HCT116 (cell line): ENCODE results near the gene NDUFS2. TPM values are rescaled to one million over a fixed set of nuclear protein-coding genes. Genes with fewer than 3 reads are reported as not detected.
"Not testable (repeated sequence)": the region's sequence is repeated elsewhere in the genome, so short reads cannot be mapped to it uniquely, and the experiment has no call there.

Experiments
- ATAC-seq: fragments of 200-7000 bp; cut with Tn5 transposase; 2 replicates; pipeline ENCODE4 v1.9.1; 2020; ENCODE audit warnings: mild to moderate bottlenecking, moderate library complexity
- BruUV-seq: library from RNA; stranded (reverse); fragments of 400-500 nt; replicated peaks from 2 replicates; lab custom pipeline; 2021; lab: Mats Ljungman, UMichigan
- CTCF ChIA-PET: fragments of 300-600 bp; sonication (Branson Sonifier 250); formaldehyde crosslinking; loops from one replicate; lab custom pipeline; 2021; ENCODE audit warnings: antibody characterized with exemption; lab: Charles Lee
- POLR2A ChIA-PET: fragments of 300-600, 350-600 bp; sonication (Branson Sonifier 250); formaldehyde crosslinking; loops from one replicate; lab custom pipeline; 2021; ENCODE audit warnings: antibody characterized with exemption; lab: Charles Lee
- RAD21 ChIA-PET, 2 experiments: fragments of 300-600 bp; sonication (Branson Sonifier 250); formaldehyde crosslinking; loops; one replicate each; lab custom pipeline; 2023; ENCODE audit warnings: low total read pairs in 2 of 2; ENCODE audit not compliant: uncharacterized antibody in 2 of 2, unreplicated experiment in 2 of 2, low non-redundant PET in 1 of 2; lab: Charles Lee
- DNase-seq: peaks from one replicate; pipeline ENCODE4 v3.0.0-alpha.2; 2010; ENCODE audit warnings: low read depth, low spot score
- H2AFZ ChIP-seq: fragments of 200-600 bp; shearing (Covaris generic), sonication (generic); 2 replicates; pipeline ENCODE4 v1.6.1; 2017; ENCODE audit warnings: low read depth, mixed run types, mixed read lengths, antibody characterized with exemption, low read length; ENCODE audit not compliant: poor library complexity, severe bottlenecking
- H3K27ac ChIP-seq: 2 replicates; pipeline ENCODE4 v1.5.1; 2012; ENCODE audit warnings: low read depth, low read length
- H3K27me3 ChIP-seq: fragments of 200-600 bp; sonication (generic); 2 replicates; pipeline ENCODE4 v1.6.1; 2016; ENCODE audit warnings: mixed run types, low read length, mixed read lengths; ENCODE audit not compliant: insufficient read depth
- H3K36me3 ChIP-seq, 2 experiments: fragments of 200-500 bp in 1 of 2; fragments of 200-600 bp in 1 of 2; sonication (Bioruptor generic) in 1 of 2; sonication (generic) in 1 of 2; 2 replicates each; pipeline versions ENCODE4 v1.5.1 to v1.6.1; 2014 to 2016; ENCODE audit warnings: low read length in 2 of 2, inconsistent platforms in 1 of 2, mixed read lengths in 1 of 2, mixed run types in 1 of 2; ENCODE audit not compliant: insufficient read depth in 2 of 2, control insufficient read depth in 1 of 2
- H3K4me1 ChIP-seq, 2 experiments: fragments of 200-600 bp in 1 of 2; sonication (generic) in 1 of 2; 2 replicates each; pipeline versions ENCODE4 v1.5.1 to v1.6.1; 2012 to 2017; ENCODE audit warnings: low read length in 2 of 2, inconsistent platforms in 1 of 2, mild to moderate bottlenecking in 1 of 2, mixed read lengths in 1 of 2, mixed run types in 1 of 2, moderate library complexity in 1 of 2; ENCODE audit not compliant: insufficient read depth in 2 of 2, control insufficient read depth in 1 of 2
- H3K4me2 ChIP-seq: fragments of 200-600 bp; sonication (generic); 2 replicates; pipeline ENCODE4 v1.6.1; 2017; ENCODE audit warnings: mixed run types, low read length, mixed read lengths
- H3K4me3 ChIP-seq, 2 experiments: fragments of 200-600 bp in 1 of 2; sonication (generic) in 1 of 2; replicated peaks in 1 of 2; 2 replicates each; pipeline ENCODE4 v1.5.1; 2011 to 2016; ENCODE audit warnings: low read length in 2 of 2, control low read depth in 1 of 2, low read depth in 1 of 2, mild to moderate bottlenecking in 1 of 2, mixed read lengths in 1 of 2, mixed run types in 1 of 2
- H3K79me2 ChIP-seq: fragments of 200-600 bp; sonication (generic); 2 replicates; pipeline ENCODE4 v1.6.1; 2017; ENCODE audit warnings: mild to moderate bottlenecking, mixed run types, low read length, moderate library complexity, mixed read lengths; ENCODE audit not compliant: insufficient read depth
- H3K9ac ChIP-seq: fragments of 200-600 bp; sonication (generic); 2 replicates; pipeline ENCODE4 v1.6.1; 2016; ENCODE audit warnings: low read length, mixed read lengths
- H3K9me2 ChIP-seq: fragments of 200-600 bp; sonication (generic), shearing (Covaris generic); 2 replicates; pipeline ENCODE4 v1.6.1; 2017; ENCODE audit warnings: mixed run types, mild to moderate bottlenecking, moderate library complexity; ENCODE audit not compliant: insufficient read depth
- H3K9me3 ChIP-seq, 2 experiments: fragments of 200-500 bp in 1 of 2; fragments of 200-600 bp in 1 of 2; sonication (Bioruptor generic) in 1 of 2; sonication (generic) in 1 of 2; 2 replicates each; pipeline ENCODE4 v1.6.1; 2014 to 2017; ENCODE audit warnings: low read length in 2 of 2, mixed read lengths in 2 of 2, inconsistent platforms in 1 of 2, low read depth in 1 of 2, mild to moderate bottlenecking in 1 of 2, mixed run types in 1 of 2, moderate library complexity in 1 of 2; ENCODE audit not compliant: control insufficient read depth in 1 of 2, insufficient read depth in 1 of 2
- H4K20me1 ChIP-seq: fragments of 200-600 bp; sonication (generic), shearing (Covaris generic); 2 replicates; pipeline ENCODE4 v1.6.1; 2017; ENCODE audit warnings: mixed run types, mild to moderate bottlenecking, moderate library complexity; ENCODE audit not compliant: insufficient read depth
- ATF3 ChIP-seq: IDR thresholded peaks from 2 replicates; pipeline ENCODE4 v1.6.1; 2012
- CBX3 ChIP-seq: IDR thresholded peaks from 2 replicates; pipeline ENCODE4 v1.6.1; 2012; ENCODE audit warnings: low read depth
- CEBPB ChIP-seq: IDR thresholded peaks from 2 replicates; pipeline ENCODE4 v1.6.1; 2012; ENCODE audit warnings: low read depth
- ELF1 ChIP-seq: IDR thresholded peaks from 2 replicates; pipeline ENCODE4 v1.6.1; 2012; ENCODE audit warnings: low read depth, borderline replicate concordance
- JUND ChIP-seq: IDR thresholded peaks from 2 replicates; pipeline ENCODE4 v1.6.1; 2012
- REST ChIP-seq: IDR thresholded peaks from 2 replicates; pipeline ENCODE4 v1.6.1; 2012; ENCODE audit warnings: low read depth
- SIN3A ChIP-seq: IDR thresholded peaks from 2 replicates; pipeline ENCODE4 v1.6.1; 2012; ENCODE audit warnings: low read depth
- SRF ChIP-seq: IDR thresholded peaks from 2 replicates; pipeline ENCODE4 v1.6.1; 2012; ENCODE audit warnings: low read depth
- TCF7L2 ChIP-seq: IDR thresholded peaks from 2 replicates; pipeline ENCODE4 v1.7.0; 2011; ENCODE audit warnings: borderline replicate concordance, inconsistent platforms; ENCODE audit not compliant: insufficient read depth, insufficient read length; ENCODE audit errors: extremely low read depth
- intact Hi-C: fragments of 100-400 bp; cut with micrococcal nuclease; formaldehyde crosslinking; loops from 2 replicates; pipeline ENCODE4 v1.10.0; 2022
- total RNA-seq: library from RNA; stranded (reverse); gene quantifications from one replicate; pipeline ENCODE4 v1.2.1, GENCODE V29; 2021; ENCODE audit not compliant: unreplicated experiment

The NDUFS2 gene
- total RNA-seq, 1 experiment from 2014 or later = 82.7 TPM

- DNase-seq, H3K4me2 ChIP-seq, BruUV-seq, H4K20me1 ChIP-seq, POLR2A ChIA-PET, CTCF ChIA-PET, H3K9me3 ChIP-seq, H3K27me3 ChIP-seq, H3K9me2 ChIP-seq, H3K4me1 ChIP-seq, H3K36me3 ChIP-seq, H3K27ac ChIP-seq, H3K9ac ChIP-seq, RAD21 ChIA-PET, H3K4me3 ChIP-seq, H3K79me2 ChIP-seq, ATAC-seq, H2AFZ ChIP-seq, intact Hi-C loops: not testable (repeated sequence)
These were observed 47.9 kb downstream of the NDUFS2 start for GRCh38 chr1:161250100-161250499.

GRCh38 chr1:161250829-161251228, 48.7 kb downstream of the NDUFS2 start:
- Histone ChIP-seq H2AFZ (no peak overlapping the region), H3K79me2 (no peaks in the 10 kb centered on the region), H3K27ac (no peak overlapping the region), H3K36me3 (no peaks in the 10 kb centered on the region), H3K9me2 (no peaks in the 10 kb centered on the region), H3K4me1 (no peaks in the 10 kb centered on the region), H3K4me2 (no peak overlapping the region), H3K9ac (no peak overlapping the region), H3K4me3 (no peak overlapping the region), H3K9me3 (no peaks in the 10 kb centered on the region), H4K20me1 (no peaks in the 10 kb centered on the region), H3K27me3 (no peaks in the 10 kb centered on the region)
- no peak for DNase-seq
- BruUV-seq = no TSS peak
- ATAC-seq = no peak
- ChIA-PET RAD21 (no interaction called here), POLR2A (no interaction called here), CTCF (no interaction called here)
- TF ChIP-seq CBX3 (no peak), TCF7L2 (no peak), JUND (no peak), ATF3 (no peak), SIN3A (no peak), REST (no peak), ELF1 (no peak), CEBPB (no peak), SRF (no peak)
- intact Hi-C loops = no loop called here
